Activated T-cell treated with anti-CD3 and anti-CD28 coated beads for 4 hours (primary cell): Measurements from ENCODE around the gene OR56B1.
"Not testable (repeated sequence)": the region's sequence is repeated elsewhere in the genome, so short reads cannot be mapped to it uniquely, and the experiment has no call there.

Experiments used
- DNase-seq: peaks from one replicate; pipeline ENCODE4 v3.0.0-alpha.2; 2020

OR56B1 gene

GRCh38 chr11:5736396-5736795 lies at the start of gene OR56B1:
OR56B1 (plus strand) TSS chr11:5736448; CDS start chr11:5736517, 69 bp downstream.
- DNase-seq = no peak

- DNase-seq = no peak
These were observed 47.8 kb upstream of the OR56B1 start for GRCh38 chr11:5688482-5688881.

- DNase-seq = peak; percentile 28
These were observed 46.7 kb upstream of the OR56B1 start, which contains the start of gene TRIM22 for GRCh38 chr11:5689551-5689983. TRIM22 (plus strand) TSS chr11:5689790; CDS start chr11:5696233, 6,443 bp downstream.

GRCh38 chr11:5690216-5690615 lies 46.0 kb upstream of the OR56B1 start:
- no peak for DNase-seq

GRCh38 chr11:5690736-5691135 lies 45.5 kb upstream of the OR56B1 start:
- DNase-seq = no peak

GRCh38 chr11:5691238-5691963 lies 44.8 kb upstream of the OR56B1 start:
- DNase-seq = not testable (repeated sequence)

- no peak for DNase-seq
These were observed 44.3 kb upstream of the OR56B1 start for GRCh38 chr11:5691964-5692361.

GRCh38 chr11:5694642-5695041 lies 41.6 kb upstream of the OR56B1 start:
- no peak for DNase-seq

GRCh38 chr11:5695580-5695979 lies 40.7 kb upstream of the OR56B1 start:
- no peak for DNase-seq

- DNase-seq = no peak
These were observed 40.0 kb upstream of the OR56B1 start for GRCh38 chr11:5696210-5696609.

GRCh38 chr11:5698281-5698680 lies 38.0 kb upstream of the OR56B1 start:
- no peak for DNase-seq

- no peak for DNase-seq
These were observed 35.7 kb upstream of the OR56B1 start for GRCh38 chr11:5700421-5701054.

GRCh38 chr11:5701055-5701577 lies 35.1 kb upstream of the OR56B1 start:
- DNase-seq = no peak

GRCh38 chr11:5703741-5704536 lies 32.3 kb upstream of the OR56B1 start:
- no peak for DNase-seq

- DNase-seq = no peak
These were observed 30.6 kb upstream of the OR56B1 start for GRCh38 chr11:5705688-5706087.

- DNase-seq = no peak
These were observed 23.7 kb upstream of the OR56B1 start for GRCh38 chr11:5712507-5712906.

- DNase-seq = no peak
These were observed 22.6 kb upstream of the OR56B1 start for GRCh38 chr11:5713695-5714094.

GRCh38 chr11:5716518-5716917 lies 19.7 kb upstream of the OR56B1 start:
- DNase-seq = not testable (repeated sequence)

GRCh38 chr11:5719703-5720495 lies 16.3 kb upstream of the OR56B1 start:
- no peak for DNase-seq

GRCh38 chr11:5722622-5723021 lies 13.6 kb upstream of the OR56B1 start:
- no peak for DNase-seq

- no peak for DNase-seq
These were observed 9.9 kb upstream of the OR56B1 start for GRCh38 chr11:5726351-5726750.

- no peak for DNase-seq
These were observed 8.6 kb upstream of the OR56B1 start for GRCh38 chr11:5727691-5728090.

GRCh38 chr11:5737091-5737490 lies 843 bp downstream of the OR56B1 start:
- no peak for DNase-seq
